ENCODE data around the gene AMIGO2. TPM values are rescaled to one million over a fixed set of nuclear protein-coding genes. Genes with fewer than 3 reads are reported as not detected.

The AMIGO2 gene
- total and polyA plus RNA-seq, 9 of the 15 experiments (the other 6 are each of a cell fraction or from before 2014, with no cell fraction given), result 2.0 to 8.3 (median 3.8) TPM

DNA sequence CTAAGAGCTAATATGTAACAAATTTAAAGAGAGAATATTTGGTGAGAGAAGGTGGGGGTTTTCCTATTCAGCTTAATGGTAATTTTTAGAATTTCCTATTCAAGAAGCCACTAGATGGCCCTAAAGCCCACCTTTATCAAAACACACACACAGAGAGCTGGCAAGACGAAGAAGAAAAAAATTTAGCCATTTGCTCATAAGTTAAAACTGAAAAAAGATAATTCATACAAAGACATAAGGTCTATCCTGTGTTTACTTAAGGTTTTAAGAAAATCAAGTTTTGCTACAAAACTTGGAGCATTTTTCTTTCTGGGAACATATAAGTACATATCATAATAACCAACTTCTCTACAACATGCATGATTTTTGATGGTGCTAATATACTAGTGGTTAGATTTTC lies 47.1 kb downstream of the AMIGO2 start (continued):
- TF ChIP-seq, protein P1, sequence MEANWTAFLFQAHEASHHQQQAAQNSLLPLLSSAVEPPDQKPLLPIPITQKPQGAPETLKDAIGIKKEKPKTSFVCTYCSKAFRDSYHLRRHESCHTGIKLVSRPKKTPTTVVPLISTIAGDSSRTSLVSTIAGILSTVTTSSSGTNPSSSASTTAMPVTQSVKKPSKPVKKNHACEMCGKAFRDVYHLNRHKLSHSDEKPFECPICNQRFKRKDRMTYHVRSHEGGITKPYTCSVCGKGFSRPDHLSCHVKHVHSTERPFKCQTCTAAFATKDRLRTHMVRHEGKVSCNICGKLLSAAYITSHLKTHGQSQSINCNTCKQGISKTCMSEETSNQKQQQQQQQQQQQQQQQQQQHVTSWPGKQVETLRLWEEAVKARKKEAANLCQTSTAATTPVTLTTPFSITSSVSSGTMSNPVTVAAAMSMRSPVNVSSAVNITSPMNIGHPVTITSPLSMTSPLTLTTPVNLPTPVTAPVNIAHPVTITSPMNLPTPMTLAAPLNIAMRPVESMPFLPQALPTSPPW (CRISPR knock-in tag; IDR thresholded peaks at IDR 0.05), result no peak
- TF ChIP-seq NCOA1 (IDR thresholded peaks at IDR 0.05; ENCODE audit: low read depth) (no peak), BCL6 (CRISPR knock-in tag; IDR thresholded peaks at IDR 0.05) (no peak), RBM15 (IDR thresholded peaks at IDR 0.05; ENCODE audit: insufficient read depth, low read length) (no peak), SMAD4 (CRISPR knock-in tag; conservative IDR thresholded peaks at IDR 0.05) (no peak)

DNA sequence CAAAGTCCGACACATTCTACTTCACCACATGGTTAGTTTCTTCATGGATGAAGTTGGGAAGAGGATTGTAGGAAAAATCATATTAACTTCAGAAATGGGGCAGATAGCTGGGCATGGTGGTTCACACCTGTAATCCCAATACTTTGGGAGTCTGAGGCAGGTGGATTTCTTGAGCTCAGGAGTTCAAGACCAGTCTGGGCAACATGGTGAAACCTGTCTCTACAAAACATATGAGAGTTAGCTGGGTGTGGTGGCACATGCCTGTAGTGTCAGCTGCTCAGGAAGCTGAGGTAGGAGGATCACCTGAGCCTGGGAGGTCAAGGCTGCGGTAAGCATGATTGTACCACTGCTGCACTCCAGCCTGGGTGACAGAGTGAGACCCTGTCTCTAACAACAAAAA lies 49.9 kb downstream of the AMIGO2 start:
- no peak overlapping the region for H3K4me2 ChIP-seq (ENCODE audit: insufficient read depth, low read length)
- peaks cover 2 to 4% of the 10 kb centered on the region in 2 experiments; a peak in 2 of 5 replicates for H3K27me3 ChIP-seq (ENCODE audit: control insufficient read depth in 2 of 2, insufficient read depth in 2 of 2, low read length in 2 of 2)
- ChIA-PET POLR2A (no interaction called here), CTCF (ENCODE audit: low intra/inter-chr PET ratio) (interaction anchor here (1.1 kb wide), 1 partner anchor 656 kb away, joined by 3 read pairs; no protein-coding TSS in a partner anchor)
- no peaks in the 10 kb centered on the region for H3K9me1 ChIP-seq (ENCODE audit: control insufficient read depth, insufficient read depth, low read length)
- DNase-seq (ENCODE audit: extremely low read depth in 1 of 4, low spot score in 3 of 4), result no peak
- no peak overlapping the region for H3K4me3 ChIP-seq
- H4K20me1 ChIP-seq (replicated peaks; ENCODE audit: control insufficient read depth, insufficient read depth, low read length), result no peaks in the 10 kb centered on the region
- no peaks in the 10 kb centered on the region for H3K79me2 ChIP-seq (ENCODE audit: control insufficient read depth, insufficient read depth, low read length)
- no peaks in the 10 kb centered on the region for H3K36me3 ChIP-seq (ENCODE audit: control insufficient read depth, insufficient read depth, low read length)
- H3K9ac ChIP-seq (ENCODE audit: insufficient read depth in 1 of 2, low read depth in 2 of 2, low read length in 2 of 2), result no peak overlapping the region
- H3K27ac ChIP-seq (ENCODE audit: extremely low read depth, low read depth, low read length), result no peak overlapping the region
- intact Hi-C loops (cut with micrococcal nuclease) (loop anchor here (5.0 to 10.0 kb wide), 2 partner anchors 162 to 885 kb away; no protein-coding TSS in a partner anchor), in situ Hi-C loops (cut with MboI) (loop anchor here (5.0 to 10.0 kb wide), 2 partner anchors 275 to 367 kb away; no protein-coding TSS in a partner anchor)
- ATAC-seq, result no peak
- no peak for FAIRE-seq
- H2AFZ ChIP-seq (ENCODE audit: low read depth, low read length), result no peak overlapping the region
- 5% methylated on average over 2 of the region's 2 CpGs for WGBS (ENCODE audit: insufficient coverage, low coverage, missing lambda C conversion rate)
- H3K4me1 ChIP-seq (replicated peaks in 1 of 2; ENCODE audit: control insufficient read depth in 2 of 2, insufficient read depth in 2 of 2, low read length in 2 of 2), result no peaks in the 10 kb centered on the region
- no peak for TF ChIP-seq ZNF644 (tag; IDR thresholded peaks at IDR 0.05; ENCODE audit: low read depth)
- no peaks in the 10 kb centered on the region for H3K9me3 ChIP-seq (replicated peaks; ENCODE audit: control insufficient read depth, insufficient read depth, low read depth, low read length)
- BruUV-seq (replicated peaks), result no TSS peak
